Duodenal mucosa (tissue), 2 donors: ENCODE measurements around the gene DROSHA.
"Not testable (repeated sequence)": the region's sequence is repeated elsewhere in the genome, so short reads cannot be mapped to it uniquely, and the experiment has no call there.

ENCODE experiments used
- H3K27ac ChIP-seq: one replicate; pipeline ENCODE4 v1.7.0; 2013; ENCODE audit warnings: low read depth, low read length
- H3K27me3 ChIP-seq, 2 donors: one replicate each; pipeline ENCODE4 v1.7.0; 2013; ENCODE audit warnings: low read length in 2 of 2, control low read depth in 1 of 2; ENCODE audit not compliant: insufficient read depth in 2 of 2, control insufficient read depth in 1 of 2
- H3K36me3 ChIP-seq, 2 donors: one replicate each; pipeline ENCODE4 v1.7.0; 2013; ENCODE audit warnings: low read length in 2 of 2, control low read depth in 1 of 2; ENCODE audit not compliant: insufficient read depth in 2 of 2, control insufficient read depth in 1 of 2
- H3K4me1 ChIP-seq, 2 donors: one replicate each; pipeline ENCODE4 v1.7.0; 2013; ENCODE audit warnings: low read length in 2 of 2, control low read depth in 1 of 2; ENCODE audit not compliant: insufficient read depth in 2 of 2, control insufficient read depth in 1 of 2
- H3K4me3 ChIP-seq, 2 donors: one replicate each; pipeline ENCODE4 v1.7.0; 2013; ENCODE audit warnings: low read length in 2 of 2, low read depth in 1 of 2
- H3K9ac ChIP-seq, 2 donors: one replicate each; pipeline ENCODE4 v1.7.0; 2013; ENCODE audit warnings: low read length in 2 of 2, low read depth in 1 of 2
- H3K9me3 ChIP-seq, 2 donors: one replicate each; pipeline ENCODE4 v1.7.0; 2013; ENCODE audit warnings: low read length in 2 of 2, control low read depth in 1 of 2; ENCODE audit not compliant: control insufficient read depth in 1 of 2

Gene DROSHA

GRCh38 chr5:31375999-31376720 lies 155.7 kb downstream of the DROSHA start:
- H3K9me3 ChIP-seq = no peaks in the 10 kb centered on the region
- H3K36me3 ChIP-seq = no peaks in the 10 kb centered on the region
- H3K4me1 ChIP-seq = peaks cover 0 to 5% of the 10 kb centered on the region in 2 donors
- H3K27ac ChIP-seq = no peak overlapping the region
- H3K4me3 ChIP-seq = no peak overlapping the region
- H3K9ac ChIP-seq = no peak overlapping the region
- no peaks in the 10 kb centered on the region for H3K27me3 ChIP-seq

GRCh38 chr5:31372124-31372523 lies 159.8 kb downstream of the DROSHA start:
- Histone ChIP-seq H3K27ac (no peak overlapping the region), H3K27me3 (no peaks in the 10 kb centered on the region), H3K4me3 (no peak overlapping the region), H3K4me1 (peaks cover 0 to 4% of the 10 kb centered on the region in 2 donors), H3K9me3 (no peaks in the 10 kb centered on the region), H3K36me3 (no peaks in the 10 kb centered on the region), H3K9ac (no peak overlapping the region)

- Histone ChIP-seq H3K9ac (no peak overlapping the region), H3K4me1 (no peaks in the 10 kb centered on the region), H3K27ac (no peak overlapping the region), H3K9me3 (no peaks in the 10 kb centered on the region), H3K27me3 (no peaks in the 10 kb centered on the region), H3K36me3 (no peaks in the 10 kb centered on the region), H3K4me3 (no peak overlapping the region)
Observed at GRCh38 chr5:31366941-31367340, 165.0 kb downstream of the DROSHA start.

- no peaks in the 10 kb centered on the region for H3K9me3 ChIP-seq
- no peaks in the 10 kb centered on the region for H3K36me3 ChIP-seq
- H3K27ac ChIP-seq = no peak overlapping the region
- H3K9ac ChIP-seq = no peak overlapping the region
- no peak overlapping the region for H3K4me3 ChIP-seq
- no peaks in the 10 kb centered on the region for H3K4me1 ChIP-seq
- no peaks in the 10 kb centered on the region for H3K27me3 ChIP-seq
Observed at GRCh38 chr5:31365776-31366175, 166.1 kb downstream of the DROSHA start.

GRCh38 chr5:31364881-31365636 lies 166.8 kb downstream of the DROSHA start:
- H3K36me3 ChIP-seq = no peaks in the 10 kb centered on the region
- no peaks in the 10 kb centered on the region for H3K27me3 ChIP-seq
- H3K9me3 ChIP-seq = no peaks in the 10 kb centered on the region
- no peaks in the 10 kb centered on the region for H3K4me1 ChIP-seq
- no peak overlapping the region for H3K27ac ChIP-seq
- H3K9ac ChIP-seq = no peak overlapping the region
- H3K4me3 ChIP-seq = no peak overlapping the region

GRCh38 chr5:31362931-31363568 lies 168.8 kb downstream of the DROSHA start:
- Histone ChIP-seq H3K9ac (no peak overlapping the region), H3K27ac (no peak overlapping the region), H3K4me3 (no peak overlapping the region), H3K27me3 (no peaks in the 10 kb centered on the region), H3K36me3 (no peaks in the 10 kb centered on the region), H3K9me3 (no peaks in the 10 kb centered on the region), H3K4me1 (no peaks in the 10 kb centered on the region)

- no peak overlapping the region for H3K9ac ChIP-seq
Observed at GRCh38 chr5:31362529-31362900, 169.4 kb downstream of the DROSHA start.

GRCh38 chr5:31361704-31362528 lies 170.0 kb downstream of the DROSHA start:
- H3K4me1 ChIP-seq, H3K4me3 ChIP-seq, H3K9me3 ChIP-seq, H3K36me3 ChIP-seq, H3K27ac ChIP-seq, H3K9ac ChIP-seq, H3K27me3 ChIP-seq: not testable (repeated sequence)

More at GRCh38 chr5:31362529-31362900, 169.4 kb downstream of the DROSHA start:
- Histone ChIP-seq H3K36me3 (no peaks in the 10 kb centered on the region), H3K4me1 (no peaks in the 10 kb centered on the region), H3K27ac (no peak overlapping the region), H3K9me3 (no peaks in the 10 kb centered on the region), H3K27me3 (no peaks in the 10 kb centered on the region), H3K4me3 (no peak overlapping the region)

GRCh38 chr5:31361234-31361633 lies 170.7 kb downstream of the DROSHA start:
- no peak overlapping the region for H3K4me3 ChIP-seq
- H3K9me3 ChIP-seq = no peaks in the 10 kb centered on the region
- H3K36me3 ChIP-seq = no peaks in the 10 kb centered on the region
- H3K27ac ChIP-seq = no peak overlapping the region
- H3K27me3 ChIP-seq = no peaks in the 10 kb centered on the region
- no peak overlapping the region for H3K9ac ChIP-seq
- no peaks in the 10 kb centered on the region for H3K4me1 ChIP-seq
